ENCODE results near the gene COPG1. TPM values are rescaled to one million over a fixed set of nuclear protein-coding genes. Genes with fewer than 3 reads are reported as not detected.
"Not testable (repeated sequence)": the region's sequence is repeated elsewhere in the genome, so short reads cannot be mapped to it uniquely, and the experiment has no call there.

COPG1 gene
- total RNA-seq, 1 experiment from 2014 or later: 157 TPM

DNA sequence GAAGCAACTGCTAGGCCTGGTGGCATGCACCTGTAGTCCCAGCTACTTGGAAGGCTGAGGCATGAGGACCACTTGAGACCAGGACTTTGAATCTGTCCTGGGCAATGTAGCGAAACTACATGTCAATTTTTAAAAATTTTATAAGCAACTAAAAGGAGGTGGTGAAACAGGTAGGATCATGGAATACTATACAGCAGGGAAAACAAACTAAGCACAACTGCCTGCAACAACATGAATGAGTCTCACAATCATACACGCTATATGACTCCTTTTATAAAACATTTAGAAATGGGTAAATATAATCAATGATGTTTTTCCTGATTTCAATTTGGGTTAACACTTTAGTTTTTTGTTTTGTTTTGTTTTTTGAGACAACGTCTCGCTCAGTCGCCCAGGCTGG lies 36.2 kb upstream of the COPG1 start:
- intact Hi-C loops (cut with micrococcal nuclease; ENCODE audit: unreplicated experiment): no loop called here
- no peak for DNase-seq (ENCODE audit: low spot score)
- TF ChIP-seq CTCF (conservative IDR thresholded peaks at IDR 0.05; ENCODE audit: low read depth, low read length): no peak
- no peak for TF ChIP-seq EZH2 (IDR thresholded peaks at IDR 0.05; ENCODE audit: borderline replicate concordance, low read depth, low read length, poor library complexity, severe bottlenecking)
- H3K4me1 ChIP-seq (ENCODE audit: insufficient read depth, low read length, poor library complexity, severe bottlenecking): peaks cover 8% of the 10 kb centered on the region
- no TSS peak for BruUV-seq (replicated peaks)
- no peak overlapping the region for H3K27ac ChIP-seq (ENCODE audit: low read depth, low read length, poor library complexity, severe bottlenecking)
- CTCF ChIA-PET: no interaction called here
- POLR2A ChIA-PET (ENCODE audit: low non-redundant PET): no interaction called here
- H3K27me3 ChIP-seq (replicated peaks; ENCODE audit: insufficient read depth, low read depth, low read length, poor library complexity): no peaks in the 10 kb centered on the region
- no peaks in the 10 kb centered on the region for H3K9me3 ChIP-seq (ENCODE audit: low read depth, low read length, poor library complexity, severe bottlenecking)
- no peaks in the 10 kb centered on the region for H3K36me3 ChIP-seq (ENCODE audit: insufficient read depth, low read length, poor library complexity, severe bottlenecking)
- no peak overlapping the region for H3K4me3 ChIP-seq (ENCODE audit: low read depth, low read length, poor library complexity, severe bottlenecking)

- no peaks in the 10 kb centered on the region for H3K36me3 ChIP-seq (ENCODE audit: insufficient read depth, low read length, poor library complexity, severe bottlenecking)
- H3K27ac ChIP-seq (ENCODE audit: low read depth, low read length, poor library complexity, severe bottlenecking): no peak overlapping the region
- H3K4me3 ChIP-seq (ENCODE audit: low read depth, low read length, poor library complexity, severe bottlenecking): no peak overlapping the region
- no TSS peak for BruUV-seq (replicated peaks)
- no peaks in the 10 kb centered on the region for H3K4me1 ChIP-seq (ENCODE audit: insufficient read depth, low read length, poor library complexity, severe bottlenecking)
- no peaks in the 10 kb centered on the region for H3K27me3 ChIP-seq (replicated peaks; ENCODE audit: insufficient read depth, low read depth, low read length, poor library complexity)
- H3K9me3 ChIP-seq (ENCODE audit: low read depth, low read length, poor library complexity, severe bottlenecking): no peaks in the 10 kb centered on the region
- TF ChIP-seq CTCF (conservative IDR thresholded peaks at IDR 0.05; ENCODE audit: low read depth, low read length) (no peak), EZH2 (IDR thresholded peaks at IDR 0.05; ENCODE audit: borderline replicate concordance, low read depth, low read length, poor library complexity, severe bottlenecking) (no peak)
- CTCF ChIA-PET: no interaction called here
- DNase-seq (ENCODE audit: low spot score): no peak
- POLR2A ChIA-PET (ENCODE audit: low non-redundant PET): no interaction called here
- intact Hi-C loops (cut with micrococcal nuclease; ENCODE audit: unreplicated experiment): no loop called here
These were observed 30.7 kb upstream of the COPG1 start for GRCh38 chr3:129218742-129219141.

DNA sequence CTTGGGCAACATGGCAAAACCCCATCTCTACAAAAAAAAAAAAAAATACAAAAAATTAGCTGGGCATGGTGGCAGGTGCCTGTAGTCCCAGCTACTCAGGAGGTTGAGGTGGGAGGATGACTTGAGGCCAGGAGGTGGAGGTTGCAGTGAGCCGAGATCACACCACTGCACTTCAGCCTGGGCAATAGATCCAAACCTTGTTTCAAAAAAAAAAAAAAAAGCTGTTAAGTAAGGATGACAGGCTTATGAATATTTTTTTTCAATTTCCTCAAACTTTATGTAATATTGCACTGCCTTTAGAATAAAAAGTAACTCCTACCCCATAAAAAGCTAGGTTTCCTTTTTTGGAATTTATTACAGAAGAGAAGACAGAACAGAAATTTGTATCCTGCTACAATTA lies 25.0 kb upstream of the COPG1 start:
- H3K9me3 ChIP-seq (ENCODE audit: low read depth, low read length, poor library complexity, severe bottlenecking); H3K27me3 ChIP-seq (replicated peaks; ENCODE audit: insufficient read depth, low read depth, low read length, poor library complexity); H3K27ac ChIP-seq (ENCODE audit: low read depth, low read length, poor library complexity, severe bottlenecking); BruUV-seq (replicated peaks); DNase-seq (ENCODE audit: low spot score); H3K4me3 ChIP-seq (ENCODE audit: low read depth, low read length, poor library complexity, severe bottlenecking); H3K4me1 ChIP-seq (ENCODE audit: insufficient read depth, low read length, poor library complexity, severe bottlenecking); CTCF ChIA-PET; H3K36me3 ChIP-seq (ENCODE audit: insufficient read depth, low read length, poor library complexity, severe bottlenecking); intact Hi-C loops (cut with micrococcal nuclease; ENCODE audit: unreplicated experiment): not testable (repeated sequence)
- POLR2A ChIA-PET (ENCODE audit: low non-redundant PET): interaction anchor here (0.6 to 0.7 kb wide), 3 partner anchors 17 to 1690 kb away, joined by 4 to 17 read pairs (median 6); no protein-coding TSS in a partner anchor

DNA sequence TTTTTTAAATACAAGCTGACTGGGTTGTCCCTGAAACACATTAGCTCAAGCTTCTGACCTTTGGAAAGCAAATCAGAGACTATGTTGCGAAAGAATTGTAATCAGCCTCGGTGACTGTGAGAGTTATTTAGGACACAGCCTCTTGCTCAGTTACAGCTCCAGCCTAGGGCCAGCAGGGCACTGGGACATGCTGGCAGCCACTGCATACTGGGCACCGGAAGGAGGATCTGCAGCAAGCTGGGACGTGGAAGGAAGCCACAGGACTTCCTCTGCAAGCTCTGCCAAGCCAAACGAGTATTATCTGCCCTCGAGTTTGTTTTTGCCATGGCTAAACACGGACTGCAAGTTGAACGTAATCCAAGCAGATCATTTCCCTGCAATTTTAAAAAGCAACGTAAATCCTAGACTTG lies 24.4 kb upstream of the COPG1 start:
- Histone ChIP-seq H3K36me3 (ENCODE audit: insufficient read depth, low read length, poor library complexity, severe bottlenecking) (no peaks in the 10 kb centered on the region), H3K27me3 (replicated peaks; ENCODE audit: insufficient read depth, low read depth, low read length, poor library complexity) (no peaks in the 10 kb centered on the region), H3K9me3 (ENCODE audit: low read depth, low read length, poor library complexity, severe bottlenecking) (no peaks in the 10 kb centered on the region), H3K27ac (ENCODE audit: low read depth, low read length, poor library complexity, severe bottlenecking) (peak overlapping the region; percentile 37), H3K4me3 (ENCODE audit: low read depth, low read length, poor library complexity, severe bottlenecking) (no peak overlapping the region), H3K4me1 (ENCODE audit: insufficient read depth, low read length, poor library complexity, severe bottlenecking) (peaks cover 4% of the 10 kb centered on the region)
- no TSS peak for BruUV-seq (replicated peaks)
- intact Hi-C loops (cut with micrococcal nuclease; ENCODE audit: unreplicated experiment): no loop called here
- ChIA-PET CTCF (no interaction called here), POLR2A (ENCODE audit: low non-redundant PET) (interaction anchor here (0.6 kb wide), 2 partner anchors 18 to 197 kb away, joined by 4 to 6 read pairs; no protein-coding TSS in a partner anchor)
- peak; percentile 47 for DNase-seq (ENCODE audit: low spot score)
- TF ChIP-seq CTCF (conservative IDR thresholded peaks at IDR 0.05; ENCODE audit: low read depth, low read length) (no peak), EZH2 (IDR thresholded peaks at IDR 0.05; ENCODE audit: borderline replicate concordance, low read depth, low read length, poor library complexity, severe bottlenecking) (no peak)
